Astrocyte (in vitro differentiated cells and primary cell): ENCODE measurements around the gene HS6ST3. TPM values are rescaled to one million over a fixed set of nuclear protein-coding genes. Genes with fewer than 3 reads are reported as not detected.

Experiments used
- DNase-seq: peaks from one replicate; pipeline ENCODE4 v3.0.0-alpha.2; 2010; ENCODE audit warnings: low read depth
- FAIRE-seq: peaks from 2 replicates; lab custom pipeline; 2011; peaks lifted over from hg19 to GRCh38; lab: Jason Lieb, UNC
- H2AFZ ChIP-seq: 2 replicates; pipeline ENCODE4 v1.6.0; 2012; ENCODE audit warnings: low read depth, low read length, inconsistent platforms
- H3K27ac ChIP-seq: 2 replicates; pipeline ENCODE4 v1.5.1; 2011; ENCODE audit warnings: low read depth, low read length, inconsistent platforms
- H3K27me3 ChIP-seq: 2 replicates; pipeline ENCODE4 v1.6.0; 2011; ENCODE audit warnings: low read length, inconsistent platforms; ENCODE audit not compliant: insufficient read depth
- H3K36me3 ChIP-seq: 2 replicates; pipeline ENCODE4 v1.5.1; 2011; ENCODE audit warnings: low read length, inconsistent platforms; ENCODE audit not compliant: insufficient read depth
- H3K4me1 ChIP-seq: 2 replicates; pipeline ENCODE4 v1.5.1; 2011; ENCODE audit warnings: low read length, inconsistent platforms; ENCODE audit not compliant: insufficient read depth
- H3K4me2 ChIP-seq: 2 replicates; pipeline ENCODE4 v1.6.0; 2012; ENCODE audit warnings: low read length, inconsistent platforms
- H3K4me3 ChIP-seq: 2 replicates; pipeline ENCODE4 v1.5.1; 2011; ENCODE audit warnings: low read depth, mild to moderate bottlenecking, low read length, inconsistent platforms; ENCODE audit not compliant: insufficient read depth
- H3K79me2 ChIP-seq: 2 replicates; pipeline ENCODE4 v1.6.0; 2012; ENCODE audit warnings: mild to moderate bottlenecking, low read length, inconsistent platforms; ENCODE audit not compliant: insufficient read depth
- H3K9ac ChIP-seq: 2 replicates; pipeline ENCODE4 v1.6.0; 2012; ENCODE audit warnings: mild to moderate bottlenecking, low read length, inconsistent platforms
- H3K9me3 ChIP-seq: 2 replicates; pipeline ENCODE4 v1.5.1; 2012; ENCODE audit warnings: low read depth, mild to moderate bottlenecking, low read length, inconsistent platforms; ENCODE audit not compliant: insufficient read depth
- H4K20me1 ChIP-seq: 2 replicates; pipeline ENCODE4 v1.6.0; 2012; ENCODE audit warnings: low read length, inconsistent platforms; ENCODE audit not compliant: insufficient read depth
- H3K27ac Mint-ChIP-seq: one replicate; pipeline ENCODE4 v1.8.0; 2021; ENCODE audit warnings: mild to moderate bottlenecking, mixed read lengths; ENCODE audit not compliant: unreplicated experiment
- H3K27me3 Mint-ChIP-seq: one replicate; pipeline ENCODE4 v1.8.0; 2021; ENCODE audit warnings: low read depth, mixed read lengths; ENCODE audit not compliant: unreplicated experiment
- H3K36me3 Mint-ChIP-seq: one replicate; pipeline ENCODE4 v1.8.0; 2021; ENCODE audit warnings: low read depth, mixed read lengths; ENCODE audit not compliant: unreplicated experiment
- H3K4me1 Mint-ChIP-seq: one replicate; pipeline ENCODE4 v1.8.0; 2021; ENCODE audit warnings: low read depth, mixed read lengths; ENCODE audit not compliant: unreplicated experiment
- H3K4me3 Mint-ChIP-seq: one replicate; pipeline ENCODE4 v1.8.0; 2021; ENCODE audit warnings: mild to moderate bottlenecking, moderate library complexity, mixed read lengths; ENCODE audit not compliant: unreplicated experiment
- H3K9me3 Mint-ChIP-seq: one replicate; pipeline ENCODE4 v1.8.0; 2021; ENCODE audit warnings: mild to moderate bottlenecking, mixed read lengths; ENCODE audit not compliant: unreplicated experiment
- EZH2 ChIP-seq: IDR thresholded peaks from 2 replicates; pipeline ENCODE4 v1.6.1; 2012; ENCODE audit warnings: mild to moderate bottlenecking, low read length, inconsistent platforms; ENCODE audit not compliant: insufficient read depth
- total RNA-seq: library from RNA; stranded (reverse); gene quantifications from 2 replicates; pipeline ENCODE4 v1.2.1, GENCODE V29; 2021
- TF ChIP-seq, protein P1 (sequence below): IDR thresholded peaks from 2 replicates; pipeline ENCODE4 v1.5.1; 2011; ENCODE audit warnings: low read depth, mild to moderate bottlenecking, inconsistent platforms, low read length, moderate library complexity; ENCODE audit not compliant: insufficient read depth

HS6ST3 gene
- total RNA-seq, 1 donor from 2014 or later: 0.07 TPM

DNA sequence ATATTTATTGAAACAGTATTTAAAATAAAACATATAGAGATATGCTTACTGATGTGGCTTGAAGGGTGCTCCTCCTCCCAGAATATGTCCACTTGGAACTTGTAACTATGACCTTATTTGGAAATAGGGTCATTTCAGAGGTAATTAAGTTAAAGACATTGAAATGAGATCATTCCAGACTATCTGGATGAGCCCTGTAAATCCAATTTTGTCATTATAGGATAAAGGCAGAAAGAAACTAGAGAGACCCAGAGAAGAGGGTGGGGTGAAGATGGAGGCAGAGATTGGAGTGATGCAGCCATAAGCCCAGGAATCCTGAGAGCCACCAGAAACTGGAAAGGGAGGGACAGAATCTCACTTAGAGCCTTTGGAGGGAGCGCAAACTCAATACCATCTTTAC, 661.2 kb downstream of the HS6ST3 start:
- no peaks in the 10 kb centered on the region for H3K36me3 ChIP-seq
- Mint-ChIP-seq H3K27me3 (no peaks in the 10 kb centered on the region), H3K27ac (no peak overlapping the region), H3K36me3 (no peaks in the 10 kb centered on the region), H3K9me3 (no peaks in the 10 kb centered on the region), H3K4me1 (no peaks in the 10 kb centered on the region), H3K4me3 (no peak overlapping the region)
- DNase-seq (no peak), FAIRE-seq (no peak)
- TF ChIP-seq, protein P1, sequence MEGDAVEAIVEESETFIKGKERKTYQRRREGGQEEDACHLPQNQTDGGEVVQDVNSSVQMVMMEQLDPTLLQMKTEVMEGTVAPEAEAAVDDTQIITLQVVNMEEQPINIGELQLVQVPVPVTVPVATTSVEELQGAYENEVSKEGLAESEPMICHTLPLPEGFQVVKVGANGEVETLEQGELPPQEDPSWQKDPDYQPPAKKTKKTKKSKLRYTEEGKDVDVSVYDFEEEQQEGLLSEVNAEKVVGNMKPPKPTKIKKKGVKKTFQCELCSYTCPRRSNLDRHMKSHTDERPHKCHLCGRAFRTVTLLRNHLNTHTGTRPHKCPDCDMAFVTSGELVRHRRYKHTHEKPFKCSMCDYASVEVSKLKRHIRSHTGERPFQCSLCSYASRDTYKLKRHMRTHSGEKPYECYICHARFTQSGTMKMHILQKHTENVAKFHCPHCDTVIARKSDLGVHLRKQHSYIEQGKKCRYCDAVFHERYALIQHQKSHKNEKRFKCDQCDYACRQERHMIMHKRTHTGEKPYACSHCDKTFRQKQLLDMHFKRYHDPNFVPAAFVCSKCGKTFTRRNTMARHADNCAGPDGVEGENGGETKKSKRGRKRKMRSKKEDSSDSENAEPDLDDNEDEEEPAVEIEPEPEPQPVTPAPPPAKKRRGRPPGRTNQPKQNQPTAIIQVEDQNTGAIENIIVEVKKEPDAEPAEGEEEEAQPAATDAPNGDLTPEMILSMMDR: no peak
- TF ChIP-seq EZH2: no peak
- H3K9me3 ChIP-seq: no peaks in the 10 kb centered on the region
- H3K4me2 ChIP-seq: no peak overlapping the region
- H4K20me1 ChIP-seq: no peaks in the 10 kb centered on the region
- no peak overlapping the region for H3K27ac ChIP-seq
- H3K27me3 ChIP-seq: no peaks in the 10 kb centered on the region
- no peaks in the 10 kb centered on the region for H3K4me1 ChIP-seq
- H2AFZ ChIP-seq: no peak overlapping the region
- H3K4me3 ChIP-seq: no peak overlapping the region
- H3K79me2 ChIP-seq: no peaks in the 10 kb centered on the region
- H3K9ac ChIP-seq: no peak overlapping the region

DNA sequence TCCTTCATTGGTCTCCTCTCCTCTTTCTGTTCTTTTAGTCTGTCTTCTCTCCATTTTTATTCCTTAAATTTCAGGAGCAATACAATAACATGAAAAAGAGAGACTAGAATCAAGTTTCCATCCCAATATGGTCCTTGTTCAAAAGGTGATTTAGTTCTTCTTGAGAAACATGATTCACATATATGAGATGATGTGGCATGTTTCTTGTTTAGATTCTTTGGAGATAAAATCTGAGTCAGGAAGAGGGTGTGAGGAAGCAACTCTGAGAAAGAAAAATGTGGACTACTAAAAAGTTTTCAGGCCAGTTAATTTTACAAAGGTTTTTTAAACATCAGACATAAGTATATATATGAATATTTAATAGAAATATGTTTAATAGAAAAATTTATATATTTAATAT, 673.0 kb downstream of the HS6ST3 start:
- TF ChIP-seq EZH2: no peak
- TF ChIP-seq, protein P1: no peak
- Histone ChIP-seq H3K27me3 (no peaks in the 10 kb centered on the region), H3K4me2 (no peak overlapping the region), H3K36me3 (no peaks in the 10 kb centered on the region), H3K27ac (no peak overlapping the region), H3K4me1 (no peaks in the 10 kb centered on the region), H3K9me3 (no peaks in the 10 kb centered on the region), H3K79me2 (no peaks in the 10 kb centered on the region), H2AFZ (no peak overlapping the region), H3K4me3 (no peak overlapping the region), H3K9ac (no peak overlapping the region), H4K20me1 (no peaks in the 10 kb centered on the region)
- Mint-ChIP-seq H3K36me3 (no peaks in the 10 kb centered on the region), H3K27me3 (no peaks in the 10 kb centered on the region), H3K4me3 (no peak overlapping the region), H3K9me3 (no peaks in the 10 kb centered on the region), H3K4me1 (peaks cover 7% of the 10 kb centered on the region), H3K27ac (no peak overlapping the region)
- DNase-seq (no peak), FAIRE-seq (no peak)

DNA sequence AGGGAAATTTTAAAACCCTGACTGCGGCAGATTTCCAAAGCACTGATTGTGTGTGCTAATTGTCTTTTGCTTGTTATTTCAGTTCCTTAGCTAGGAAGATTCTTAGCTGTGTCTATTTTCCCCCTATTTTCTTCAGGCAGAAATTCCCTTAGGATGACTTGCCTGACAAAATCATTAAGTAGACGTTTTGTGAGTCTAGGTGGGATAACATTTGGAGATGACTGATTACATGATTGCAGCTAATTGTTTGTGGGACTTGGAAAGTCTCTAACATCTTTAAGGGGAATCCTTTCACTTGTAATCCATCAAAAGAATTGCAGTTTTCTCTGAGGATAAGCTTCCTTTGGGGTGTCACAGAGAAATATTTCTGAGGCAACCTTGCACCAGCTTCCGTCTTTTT, 676.4 kb downstream of the HS6ST3 start:
- Mint-ChIP-seq H3K27ac (no peak overlapping the region), H3K4me1 (peaks cover 20% of the 10 kb centered on the region), H3K4me3 (no peak overlapping the region), H3K27me3 (no peaks in the 10 kb centered on the region), H3K9me3 (no peaks in the 10 kb centered on the region), H3K36me3 (no peaks in the 10 kb centered on the region)
- no peak overlapping the region for H3K4me3 ChIP-seq
- no peaks in the 10 kb centered on the region for H3K79me2 ChIP-seq
- H3K9ac ChIP-seq: no peak overlapping the region
- H3K27me3 ChIP-seq: no peaks in the 10 kb centered on the region
- no peaks in the 10 kb centered on the region for H3K4me1 ChIP-seq
- no peak overlapping the region for H2AFZ ChIP-seq
- FAIRE-seq: no peak
- no peak for DNase-seq
- H3K9me3 ChIP-seq: no peaks in the 10 kb centered on the region
- H3K36me3 ChIP-seq: no peaks in the 10 kb centered on the region
- H3K4me2 ChIP-seq: no peak overlapping the region
- TF ChIP-seq, protein P1: no peak
- TF ChIP-seq EZH2: no peak
- H3K27ac ChIP-seq: no peak overlapping the region
- H4K20me1 ChIP-seq: no peaks in the 10 kb centered on the region
